HepG2 (cell line): ENCODE results near the gene OTULINL.

Experiments
- CTCF ChIP-seq: sonication (generic); formaldehyde crosslinking; IDR thresholded peaks from 2 replicates; pipeline ENCODE4 v1.5.0; 2020; ENCODE audit warnings: mild to moderate bottlenecking, missing genetic modification reagents, moderate library complexity
- DNMT3B ChIP-seq: conservative IDR thresholded peaks from 2 replicates; pipeline ENCODE4 v1.6.1; 2016; ENCODE audit warnings: missing biosample characterization, control low read depth
- FOXJ3 ChIP-seq: sonication (generic); formaldehyde crosslinking; IDR thresholded peaks from 2 replicates; pipeline ENCODE4 v1.4.0; 2020; ENCODE audit warnings: missing genetic modification reagents, mild to moderate bottlenecking, borderline replicate concordance
- RFX5 ChIP-seq: IDR thresholded peaks from 2 replicates; pipeline ENCODE4 v1.6.1; 2011; ENCODE audit warnings: low read depth, low read length, improper control_type of control experiment
- TF ChIP-seq, protein P1 (sequence below), 2 experiments: IDR thresholded peaks; 2 replicates each; pipeline ENCODE4 v1.6.1; 2011 to 2012; ENCODE audit warnings: low read length in 2 of 2, borderline replicate concordance in 1 of 2, low read depth in 1 of 2, mild to moderate bottlenecking in 1 of 2, moderate library complexity in 1 of 2

GRCh38 chr5:14588145-14588544 is 6.6 kb downstream of the OTULINL start:
- TF ChIP-seq, protein P1, sequence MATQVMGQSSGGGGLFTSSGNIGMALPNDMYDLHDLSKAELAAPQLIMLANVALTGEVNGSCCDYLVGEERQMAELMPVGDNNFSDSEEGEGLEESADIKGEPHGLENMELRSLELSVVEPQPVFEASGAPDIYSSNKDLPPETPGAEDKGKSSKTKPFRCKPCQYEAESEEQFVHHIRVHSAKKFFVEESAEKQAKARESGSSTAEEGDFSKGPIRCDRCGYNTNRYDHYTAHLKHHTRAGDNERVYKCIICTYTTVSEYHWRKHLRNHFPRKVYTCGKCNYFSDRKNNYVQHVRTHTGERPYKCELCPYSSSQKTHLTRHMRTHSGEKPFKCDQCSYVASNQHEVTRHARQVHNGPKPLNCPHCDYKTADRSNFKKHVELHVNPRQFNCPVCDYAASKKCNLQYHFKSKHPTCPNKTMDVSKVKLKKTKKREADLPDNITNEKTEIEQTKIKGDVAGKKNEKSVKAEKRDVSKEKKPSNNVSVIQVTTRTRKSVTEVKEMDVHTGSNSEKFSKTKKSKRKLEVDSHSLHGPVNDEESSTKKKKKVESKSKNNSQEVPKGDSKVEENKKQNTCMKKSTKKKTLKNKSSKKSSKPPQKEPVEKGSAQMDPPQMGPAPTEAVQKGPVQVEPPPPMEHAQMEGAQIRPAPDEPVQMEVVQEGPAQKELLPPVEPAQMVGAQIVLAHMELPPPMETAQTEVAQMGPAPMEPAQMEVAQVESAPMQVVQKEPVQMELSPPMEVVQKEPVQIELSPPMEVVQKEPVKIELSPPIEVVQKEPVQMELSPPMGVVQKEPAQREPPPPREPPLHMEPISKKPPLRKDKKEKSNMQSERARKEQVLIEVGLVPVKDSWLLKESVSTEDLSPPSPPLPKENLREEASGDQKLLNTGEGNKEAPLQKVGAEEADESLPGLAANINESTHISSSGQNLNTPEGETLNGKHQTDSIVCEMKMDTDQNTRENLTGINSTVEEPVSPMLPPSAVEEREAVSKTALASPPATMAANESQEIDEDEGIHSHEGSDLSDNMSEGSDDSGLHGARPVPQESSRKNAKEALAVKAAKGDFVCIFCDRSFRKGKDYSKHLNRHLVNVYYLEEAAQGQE (IDR thresholded peaks at IDR 0.05; ENCODE audit: borderline replicate concordance in 1 of 2, low read depth in 1 of 2, low read length in 2 of 2) = no peak
- TF ChIP-seq CTCF (CRISPR knock-in tag) (no peak), DNMT3B (CRISPR knock-in tag) (no peak), RFX5 (no peak), FOXJ3 (no peak)
